Fibroblast of mammary gland (primary cell): ENCODE measurements around the gene PFKFB3.

Source experiments
- DNase-seq: peaks from one replicate; pipeline ENCODE4 v3.0.0-alpha.2; 2010; ENCODE audit warnings: low read depth
- H3K4me3 ChIP-seq: 2 replicates; pipeline ENCODE4 v1.5.1; 2011; ENCODE audit warnings: low read depth, mild to moderate bottlenecking, low read length, moderate library complexity; ENCODE audit not compliant: control insufficient read depth
- CTCF ChIP-seq: conservative IDR thresholded peaks from 2 replicates; pipeline ENCODE4 v1.5.1; 2011; ENCODE audit warnings: low read depth, low read length, inconsistent platforms; ENCODE audit not compliant: control insufficient read depth, insufficient read depth

PFKFB3 gene

GRCh38 chr10:6230315-6230714 is 27.6 kb downstream of the PFKFB3 start:
- TF ChIP-seq CTCF: no peak
- H3K4me3 ChIP-seq: no peak overlapping the region
- DNase-seq: no peak

- no peak for TF ChIP-seq CTCF
- no peak overlapping the region for H3K4me3 ChIP-seq
- no peak for DNase-seq
These were observed 28.4 kb downstream of the PFKFB3 start for GRCh38 chr10:6231146-6231545.

GRCh38 chr10:6231730-6232129 is 29.0 kb downstream of the PFKFB3 start:
- no peak for TF ChIP-seq CTCF
- no peak for DNase-seq
- H3K4me3 ChIP-seq: no peak overlapping the region

GRCh38 chr10:6232225-6232807 is 29.6 kb downstream of the PFKFB3 start:
- no peak for DNase-seq
- TF ChIP-seq CTCF: no peak
- no peak overlapping the region for H3K4me3 ChIP-seq

- H3K4me3 ChIP-seq: no peak overlapping the region
These were observed 30.4 kb downstream of the PFKFB3 start for GRCh38 chr10:6232846-6233724.

GRCh38 chr10:6233725-6234277 is 31.1 kb downstream of the PFKFB3 start:
- no peak for DNase-seq
- H3K4me3 ChIP-seq: no peak overlapping the region
- no peak for TF ChIP-seq CTCF

More at GRCh38 chr10:6232846-6233724, 30.4 kb downstream of the PFKFB3 start:
- DNase-seq: no peak
- TF ChIP-seq CTCF: no peak
